Hematopoietic multipotent progenitor cell treated with erythropoietin and hydrocortisone succinate and interleukin-3 and kit ligand, for 6 days (in vitro differentiated cells): ENCODE measurements around the gene CUBN.
A peak's percentile ranks its signal among the peaks of the same experiment; 100 is the strongest.

Experiments
- DNase-seq: peaks from one replicate; pipeline ENCODE4 v3.0.0-alpha.2; 2015

Gene CUBN

DNA sequence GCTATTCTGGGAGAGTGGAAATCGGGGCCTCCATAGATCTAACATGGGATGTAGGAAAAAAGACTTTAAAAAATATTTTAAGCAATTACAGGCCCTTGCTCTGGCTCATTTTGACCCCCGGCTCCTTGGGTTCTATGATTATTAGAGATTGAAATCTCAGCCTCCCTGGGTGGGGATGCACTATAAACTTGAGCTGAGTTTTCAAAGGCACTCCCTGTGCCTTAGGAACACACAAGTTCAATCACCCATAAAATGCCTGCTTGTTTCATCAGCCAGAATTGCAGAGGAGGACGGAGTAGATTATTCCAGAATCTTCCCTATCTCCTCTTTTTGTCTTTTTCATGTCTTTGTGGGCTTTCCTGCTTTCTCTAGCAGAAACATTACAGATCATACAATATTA lies 145.4 kb downstream of the CUBN start:
- DNase-seq = no peak

DNA sequence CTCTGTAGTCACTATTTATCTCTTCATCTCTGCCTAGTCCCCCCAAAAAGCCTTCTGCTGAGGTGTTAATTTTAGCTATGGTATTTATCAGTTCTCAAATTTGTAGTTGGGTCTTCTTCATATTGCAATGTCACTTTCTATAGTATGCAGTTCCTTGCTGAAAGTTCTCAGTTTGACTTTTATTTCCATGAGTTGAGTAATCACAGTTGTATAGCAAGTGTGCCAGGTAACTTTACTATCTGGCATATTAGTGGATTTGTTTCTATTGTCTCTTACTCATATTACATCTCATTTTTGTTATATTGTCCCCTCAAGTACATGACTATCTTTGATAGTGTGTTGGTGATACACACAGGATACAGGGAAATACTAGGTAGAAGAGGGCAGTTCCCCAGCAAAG lies 152.8 kb downstream of the CUBN start:
- DNase-seq = no peak

DNA sequence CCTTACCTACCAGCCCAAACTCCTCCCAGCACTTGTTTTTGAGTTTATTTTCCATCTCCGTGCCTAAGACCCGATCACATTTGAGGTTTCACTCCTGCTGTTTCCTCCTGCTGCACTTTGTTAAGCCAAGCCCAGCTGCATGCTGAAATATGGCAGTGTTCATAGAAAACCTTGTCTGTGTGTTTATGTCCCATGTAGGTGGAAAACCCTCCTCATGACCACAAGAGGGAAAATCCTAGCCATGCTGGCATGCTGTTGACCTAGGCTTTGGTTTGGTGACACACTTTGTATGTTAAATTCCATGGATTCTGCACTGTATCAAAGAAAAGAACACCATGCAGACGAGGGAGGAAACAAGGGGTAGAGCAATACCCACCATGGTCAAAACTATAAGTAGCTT lies 154.4 kb downstream of the CUBN start:
- DNase-seq = no peak

DNA sequence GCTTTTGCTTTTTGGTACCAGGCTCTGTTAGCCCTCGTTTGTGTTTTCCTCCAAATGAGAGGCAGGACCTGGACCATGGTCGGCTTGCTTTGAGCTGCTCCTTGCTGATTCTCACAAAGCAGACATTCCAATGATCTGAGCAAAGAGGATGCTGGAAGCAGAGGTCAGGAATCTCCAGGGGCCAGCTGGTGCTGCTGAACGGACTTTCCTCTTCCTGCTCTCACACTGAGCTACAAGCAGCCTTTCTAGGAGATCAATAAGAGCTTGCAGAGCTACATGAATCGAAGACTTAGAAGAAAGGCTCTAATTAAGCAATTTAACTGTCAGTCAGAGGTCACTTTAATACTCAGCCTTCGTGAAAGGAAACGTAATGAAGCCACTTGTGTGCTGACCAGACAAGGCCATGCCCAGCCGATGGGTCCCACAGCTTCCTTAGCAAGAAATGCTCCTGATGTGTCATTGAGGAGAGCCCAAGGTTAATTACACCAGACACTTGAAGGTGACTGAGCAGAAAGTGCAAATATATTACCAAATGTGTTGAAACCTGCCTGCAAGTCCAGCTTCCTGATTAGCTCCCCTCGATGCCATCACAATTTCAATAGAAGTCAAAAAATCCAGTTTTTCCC lies 161.1 kb downstream of the CUBN start:
- DNase-seq = no peak

DNA sequence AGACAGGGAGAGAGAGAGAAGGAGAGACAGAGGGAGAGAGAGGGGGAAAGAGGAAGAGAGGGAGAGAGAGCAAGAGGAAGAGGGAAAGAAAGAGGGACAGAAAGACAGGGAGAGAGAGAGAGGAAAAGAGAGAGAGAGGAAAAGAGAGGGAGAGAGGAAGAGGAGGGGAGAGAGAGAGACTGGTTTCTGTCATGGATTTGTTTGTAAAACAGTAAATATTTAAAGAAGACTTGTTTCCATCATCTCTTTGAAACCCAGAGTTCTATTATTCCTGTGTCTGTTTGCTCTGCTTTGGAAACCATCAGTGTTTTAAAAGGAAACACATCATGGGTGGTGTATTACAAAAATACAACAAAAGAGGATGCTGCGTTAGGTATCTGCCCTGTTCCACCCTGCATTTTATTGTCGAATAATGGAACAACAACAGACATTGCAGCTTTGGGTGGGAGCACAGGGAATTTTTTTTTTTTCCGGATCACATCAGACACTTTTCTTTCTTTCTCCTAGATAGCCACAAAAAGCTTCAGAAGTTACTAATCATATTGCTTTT lies 161.7 kb downstream of the CUBN start:
- no peak for DNase-seq

DNA sequence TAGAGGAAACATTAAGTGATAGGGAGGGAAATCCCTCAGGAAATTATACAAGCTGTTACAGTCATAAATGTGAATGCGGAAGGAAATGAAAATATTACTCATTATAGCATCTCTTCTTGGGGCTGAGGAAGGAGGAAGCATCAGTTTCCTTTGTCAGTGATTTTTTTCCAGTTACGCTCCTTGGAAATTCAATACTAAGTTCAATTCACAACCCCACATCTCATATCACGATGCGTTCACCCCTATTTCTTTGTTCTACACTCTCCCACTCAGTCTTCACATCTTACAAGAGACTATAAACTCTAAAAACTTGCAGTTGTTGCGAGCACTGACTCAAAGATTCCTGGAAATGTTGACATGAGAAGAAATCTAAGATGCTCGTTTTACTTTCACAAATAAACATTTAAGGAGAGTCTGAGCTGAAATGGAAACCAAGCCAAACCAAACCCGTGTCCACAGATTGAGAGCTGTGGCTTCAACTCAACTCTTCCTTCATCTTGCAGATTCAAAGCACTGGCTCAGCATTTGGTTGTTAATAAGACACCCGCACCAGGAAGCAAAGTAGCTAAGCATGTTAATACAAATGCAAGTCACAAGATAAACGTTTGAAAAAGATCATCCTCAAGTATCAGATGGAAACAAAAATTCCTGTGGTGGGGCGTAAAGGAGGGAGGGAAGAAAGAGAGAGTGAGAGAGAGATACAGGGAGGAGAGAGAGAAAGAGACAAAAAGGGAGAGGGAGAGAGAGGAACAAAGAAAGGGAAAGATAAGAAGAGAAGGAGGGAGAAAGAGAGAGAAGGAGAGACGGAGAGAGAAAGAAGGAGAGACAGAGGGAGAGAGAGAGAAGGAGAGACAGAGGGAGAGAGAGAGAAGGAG lies 162.4 kb downstream of the CUBN start:
- no peak for DNase-seq

DNA sequence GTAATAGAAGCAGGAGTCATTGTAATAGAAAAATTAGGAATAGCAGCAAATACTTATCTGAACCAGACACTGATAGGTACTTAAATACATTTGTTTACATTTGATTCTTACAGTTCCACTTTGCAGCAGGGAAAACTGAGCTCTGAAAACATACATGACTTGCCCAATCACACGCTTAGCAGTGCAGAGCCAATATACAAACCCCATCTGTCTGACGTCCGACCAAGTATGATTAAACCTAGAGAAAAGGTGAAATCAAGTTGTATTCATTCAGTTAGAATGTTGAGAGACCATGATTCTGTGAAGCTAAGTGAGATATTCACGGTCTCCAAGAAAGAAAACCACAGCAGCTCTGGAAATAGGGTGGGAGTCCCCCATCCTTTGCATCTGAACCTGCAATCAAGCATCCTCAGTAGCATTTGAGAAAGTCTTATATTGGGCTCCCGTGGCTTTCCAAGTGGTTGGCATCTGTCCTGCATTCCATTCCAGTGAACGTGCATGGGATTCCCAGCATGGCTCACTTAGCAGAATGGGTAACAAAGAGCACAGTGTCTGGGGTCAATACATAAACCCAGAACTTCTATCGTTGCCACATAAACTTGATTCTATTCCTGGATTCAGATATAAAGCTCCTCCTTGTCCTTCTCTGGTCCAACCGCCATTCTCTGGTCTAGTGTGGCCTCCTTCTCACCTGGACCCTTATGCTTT lies 163.7 kb downstream of the CUBN start:
- no peak for DNase-seq

DNA sequence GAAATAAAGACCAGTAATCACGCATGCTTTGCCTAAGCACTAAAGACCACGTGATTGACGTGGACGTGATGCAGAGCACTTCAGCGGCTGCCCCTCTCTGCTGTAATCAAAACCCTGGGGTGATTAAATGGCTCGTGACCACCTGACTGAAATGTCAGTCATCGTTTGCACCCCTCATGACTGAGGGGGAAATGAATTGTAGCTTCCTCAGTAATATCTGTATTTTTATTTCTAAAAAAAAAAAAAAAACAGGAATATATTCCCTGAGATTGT lies 164.3 kb downstream of the CUBN start:
- DNase-seq = no peak

DNA sequence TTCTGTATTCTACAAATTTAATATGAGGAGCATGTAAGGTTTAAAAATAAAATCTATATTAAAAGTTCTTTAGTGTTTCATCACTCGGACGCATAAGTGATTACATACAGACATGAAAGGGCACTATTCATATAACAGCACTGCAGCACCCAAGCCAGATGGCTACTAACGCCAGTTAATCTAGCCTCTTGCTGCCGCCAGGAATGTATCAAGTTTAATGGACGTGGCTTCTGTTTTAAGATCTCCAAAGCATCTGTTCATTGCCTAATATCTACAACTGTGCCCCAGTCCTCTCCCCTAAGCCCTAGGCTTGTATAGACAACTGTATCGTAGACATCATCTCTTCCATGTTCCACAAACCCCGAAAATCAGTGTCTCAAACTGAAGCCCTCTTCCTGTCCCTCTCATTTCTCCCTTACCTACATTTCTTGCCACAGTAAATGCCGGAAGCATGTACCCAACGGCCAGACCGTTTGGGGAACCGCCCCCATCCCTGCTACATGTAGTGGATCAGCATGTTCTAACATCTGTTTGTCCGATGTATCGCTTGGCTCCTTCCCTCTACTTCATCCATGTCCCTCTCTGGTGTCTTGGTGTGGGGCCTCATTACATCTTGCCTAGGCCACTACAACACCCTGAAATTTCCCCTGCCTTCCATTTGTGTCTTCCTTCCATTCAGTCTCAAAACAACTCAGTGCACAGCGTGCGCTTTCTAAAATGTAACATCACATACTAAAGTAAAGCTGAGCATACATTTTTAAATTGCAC lies 164.9 kb downstream of the CUBN start:
- no peak for DNase-seq

DNA sequence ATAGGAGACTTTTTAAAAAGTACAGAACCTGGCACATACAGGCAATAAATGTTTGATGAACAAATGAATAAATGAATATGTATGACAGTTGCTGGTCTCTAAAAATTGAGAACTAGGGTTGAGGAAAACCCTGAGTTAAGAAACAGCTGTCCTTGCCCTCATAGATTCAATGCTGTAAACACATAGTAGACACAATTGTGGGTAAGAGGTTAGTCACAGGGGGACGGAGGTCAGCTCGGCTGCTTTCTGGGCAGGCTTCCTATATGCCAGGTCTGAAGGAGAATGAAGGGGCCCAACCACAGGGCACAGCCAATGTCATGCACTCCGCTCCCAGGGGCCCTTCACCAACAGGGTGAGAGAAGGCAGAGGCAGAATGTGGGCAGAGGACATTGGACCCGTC lies 169.1 kb downstream of the CUBN start:
- DNase-seq = no peak

DNA sequence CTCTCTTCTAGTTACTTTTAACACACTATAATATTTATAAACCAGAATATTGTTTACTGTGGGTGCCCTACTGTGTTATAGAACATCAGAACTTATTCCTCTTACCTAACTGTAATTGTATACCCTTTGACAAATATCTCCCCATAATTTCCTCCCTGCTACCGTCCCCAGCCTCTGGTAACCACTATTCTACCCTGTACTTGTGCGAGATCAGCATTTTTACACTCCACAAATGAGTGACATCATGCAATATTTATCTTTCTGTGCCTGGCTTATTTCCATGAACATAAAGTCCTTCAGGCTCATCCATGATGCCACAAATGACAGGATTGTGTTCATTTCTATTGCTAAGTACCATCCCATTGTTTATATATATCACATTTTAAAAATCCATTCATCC lies 172.6 kb downstream of the CUBN start:
- no peak for DNase-seq

DNA sequence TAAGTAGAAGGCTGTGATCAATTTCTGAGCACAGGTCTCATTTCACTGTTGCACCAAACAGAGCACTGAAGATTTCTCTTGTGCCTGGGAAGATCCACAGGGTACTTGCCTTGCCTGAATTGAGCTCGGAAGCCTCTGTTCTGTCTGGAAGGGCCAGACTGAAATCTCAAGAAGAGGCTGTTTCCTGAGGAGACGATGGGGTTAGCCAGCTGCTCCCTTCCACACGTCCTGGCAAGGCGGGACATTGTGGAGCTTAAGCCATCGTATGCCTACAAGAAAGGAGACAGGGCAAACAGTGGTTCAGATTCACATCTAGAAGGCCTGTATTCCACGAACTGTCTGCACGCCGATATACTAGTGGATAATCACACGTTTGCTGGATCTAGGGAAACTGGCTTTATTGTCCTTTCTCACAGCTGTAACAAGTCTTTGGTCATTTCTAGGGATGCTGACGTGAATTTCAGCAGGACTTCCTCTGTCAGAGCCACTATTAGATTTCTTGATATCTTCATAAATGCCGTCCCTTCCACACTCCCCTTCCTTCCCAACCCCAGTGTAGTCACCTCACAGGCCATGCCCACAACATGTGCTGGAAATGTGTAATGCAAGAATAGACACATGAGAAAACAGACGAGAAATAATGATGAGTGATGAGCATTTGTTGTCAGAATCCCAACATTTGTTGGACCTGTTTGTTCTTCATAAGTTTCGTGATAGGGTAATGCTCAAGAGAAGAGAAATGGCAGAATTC lies 175.2 kb downstream of the CUBN start:
- DNase-seq = no peak

DNA sequence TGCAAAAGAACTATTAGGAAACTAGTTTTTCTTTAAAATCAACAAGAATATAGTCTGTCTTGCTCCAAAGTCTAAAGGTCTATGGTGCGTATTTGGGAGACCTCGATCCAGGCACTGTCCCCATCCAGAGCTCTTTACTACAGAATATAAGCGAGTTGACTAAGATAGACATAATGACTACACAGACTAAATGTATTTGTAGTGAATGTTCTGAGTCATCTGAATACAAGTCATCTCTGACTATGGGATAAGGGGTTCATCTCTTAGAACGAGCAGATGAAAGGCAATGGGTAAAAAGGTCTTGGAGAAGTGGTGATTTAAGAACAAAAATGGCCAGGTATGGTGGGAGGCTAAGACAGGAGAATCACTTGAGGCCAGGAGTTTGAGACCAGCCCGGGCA lies 176.3 kb downstream of the CUBN start:
- DNase-seq = no peak

DNA sequence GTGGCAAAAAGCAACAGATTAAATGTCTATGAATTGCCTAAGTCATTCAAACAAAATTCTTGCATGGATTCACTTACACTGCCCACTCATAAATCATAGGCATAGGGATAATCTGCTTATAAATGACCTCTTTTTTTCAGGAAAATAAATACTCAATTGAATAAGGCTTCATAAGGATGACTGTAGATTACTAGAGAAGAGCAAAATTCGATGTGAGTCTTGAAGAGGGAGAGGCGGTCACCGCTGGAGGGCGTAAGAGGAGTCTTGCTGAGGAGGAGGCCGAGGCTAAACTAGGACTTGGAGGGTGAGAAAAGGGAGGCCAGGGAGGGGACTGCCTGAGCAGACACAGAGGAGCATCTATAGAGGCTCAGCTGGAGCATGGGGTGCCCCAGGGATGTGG lies 177.0 kb downstream of the CUBN start:
- no peak for DNase-seq

DNA sequence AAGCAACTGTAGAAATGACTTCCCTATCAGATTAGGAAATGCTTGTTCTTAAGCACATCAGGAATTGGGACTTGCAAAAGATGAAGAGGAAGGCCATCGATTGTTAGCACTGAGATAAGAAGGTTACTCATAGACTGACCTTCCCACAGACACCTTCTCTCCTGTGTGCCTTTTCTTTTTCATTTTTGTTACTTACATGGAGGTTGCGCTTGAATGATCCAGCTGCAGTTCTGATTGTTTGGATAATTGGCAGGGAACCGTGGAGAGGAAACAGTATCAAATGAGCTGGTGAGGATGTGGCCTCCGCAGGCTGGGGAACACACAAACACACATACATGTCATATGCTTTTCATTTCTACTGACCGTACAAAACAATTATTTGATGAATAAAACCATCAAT lies 177.5 kb downstream of the CUBN start:
- DNase-seq = no peak

DNA sequence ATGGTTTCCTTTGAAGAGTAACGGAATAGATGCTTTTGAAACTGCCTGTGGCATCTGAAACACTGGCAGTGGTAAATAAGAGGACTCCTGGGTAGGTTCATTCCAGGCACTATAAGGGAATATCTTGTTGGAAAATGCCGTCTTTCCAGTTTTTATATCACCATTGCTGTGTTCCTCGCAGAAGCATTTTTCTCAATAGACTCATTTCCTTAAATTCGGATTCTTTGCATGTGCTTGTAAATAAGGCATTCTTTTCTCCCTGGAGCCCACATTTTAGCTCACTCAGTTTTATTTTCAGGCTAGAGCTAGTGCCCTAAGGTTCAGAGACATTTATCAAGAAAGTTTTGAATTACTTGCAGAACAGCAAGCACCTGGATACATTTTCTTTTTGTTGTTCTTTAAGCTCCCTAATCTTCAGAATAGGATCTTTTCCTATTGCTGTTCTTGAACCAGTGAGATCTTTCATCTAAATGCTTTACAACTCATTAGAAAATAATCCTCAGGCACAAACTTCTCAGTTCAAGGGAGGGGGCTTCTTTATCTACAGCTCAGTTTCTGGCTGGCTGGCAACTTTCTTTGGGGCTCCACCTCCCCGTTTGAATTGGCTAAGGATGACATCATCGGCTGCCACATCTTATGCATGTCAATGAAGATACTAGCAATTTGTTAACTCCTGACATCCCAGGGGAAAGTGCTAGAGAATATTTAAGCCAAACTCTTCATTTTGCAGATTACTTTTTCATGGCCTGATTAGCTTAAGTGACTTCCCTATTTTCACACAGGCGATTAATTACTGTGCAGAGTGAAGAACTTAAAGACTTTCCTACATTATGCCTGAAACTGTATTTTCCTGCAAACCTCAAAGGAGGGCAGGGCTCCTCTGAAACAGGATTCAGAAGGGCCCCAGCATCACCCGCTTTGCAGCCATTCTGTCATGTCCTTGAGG lies 178.7 kb downstream of the CUBN start:
- peak; percentile 33 for DNase-seq

DNA sequence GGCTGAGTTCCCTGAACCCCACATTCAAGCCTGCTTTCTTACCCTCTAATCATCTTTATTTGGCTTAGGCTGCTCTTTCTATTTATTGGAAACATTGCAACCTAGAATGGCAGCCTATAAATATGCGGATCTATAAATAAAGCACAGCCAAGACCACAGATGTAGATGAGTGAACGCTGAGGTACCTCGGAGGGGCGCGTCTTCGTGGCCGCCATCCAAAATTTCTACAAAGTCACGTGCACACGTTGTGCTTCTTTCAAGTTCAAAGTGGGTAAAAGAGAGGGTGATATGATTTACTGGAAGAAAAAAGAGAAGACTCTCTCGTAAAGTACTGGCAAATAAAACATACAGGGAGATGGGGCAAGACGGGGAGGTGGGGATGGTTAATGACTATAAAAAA lies 179.8 kb downstream of the CUBN start:
- no peak for DNase-seq

DNA sequence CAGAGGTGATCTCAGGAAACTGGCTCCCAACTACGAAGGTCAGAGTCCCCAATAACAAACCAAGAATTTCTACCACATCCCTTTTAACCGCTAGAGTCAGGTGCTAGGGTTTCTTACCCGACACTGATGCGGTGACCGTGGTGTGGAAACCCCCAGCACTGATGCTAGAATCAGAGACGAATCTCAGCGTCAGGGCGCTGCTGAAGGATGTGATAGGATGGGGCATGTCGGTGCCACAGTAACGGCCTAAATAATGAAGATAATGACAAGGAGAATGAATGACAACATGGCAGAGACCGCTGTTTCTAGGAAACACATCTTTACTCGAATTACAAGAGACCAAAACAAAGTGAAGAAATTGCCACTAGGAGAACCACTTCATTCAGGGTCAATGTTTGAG lies 181.2 kb downstream of the CUBN start:
- no peak for DNase-seq

DNA sequence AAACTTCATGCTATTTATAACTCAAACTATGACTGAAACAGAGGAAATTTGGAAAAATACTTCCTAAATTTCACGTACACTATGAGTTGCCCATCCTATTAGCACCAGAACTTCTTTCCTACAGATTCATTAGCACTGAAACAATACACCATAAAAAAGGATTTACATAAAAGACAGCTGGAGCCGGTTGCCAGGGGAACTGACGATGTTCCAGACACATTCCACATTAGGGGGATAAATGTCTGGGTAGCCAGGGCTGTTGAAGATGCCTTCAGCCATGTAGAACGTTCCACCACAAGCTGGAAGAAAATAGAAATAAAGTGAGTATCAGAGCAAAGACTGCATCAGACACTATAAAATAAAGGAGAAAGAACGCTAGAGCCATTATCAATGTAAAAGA lies 182.5 kb downstream of the CUBN start:
- DNase-seq = no peak

DNA sequence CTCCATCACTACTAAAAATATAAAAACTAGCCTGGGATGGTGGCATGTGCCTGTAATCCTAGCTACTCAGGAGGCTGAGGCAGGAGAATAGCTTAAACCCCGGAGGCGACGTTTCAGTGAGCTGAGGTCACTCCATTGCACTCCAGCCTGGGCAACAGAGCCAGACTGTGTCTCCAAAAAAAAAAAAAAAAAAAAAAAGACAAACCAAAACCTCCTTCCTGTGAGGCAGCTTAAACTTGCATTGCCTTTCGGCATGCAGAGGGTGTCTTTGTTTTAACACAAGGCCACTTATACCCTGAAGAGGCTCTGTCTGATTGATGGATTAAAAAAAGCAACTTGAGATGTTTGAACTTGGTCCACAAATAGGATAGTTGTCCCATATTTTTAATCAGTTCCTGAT lies 184.0 kb downstream of the CUBN start:
- no peak for DNase-seq

DNA sequence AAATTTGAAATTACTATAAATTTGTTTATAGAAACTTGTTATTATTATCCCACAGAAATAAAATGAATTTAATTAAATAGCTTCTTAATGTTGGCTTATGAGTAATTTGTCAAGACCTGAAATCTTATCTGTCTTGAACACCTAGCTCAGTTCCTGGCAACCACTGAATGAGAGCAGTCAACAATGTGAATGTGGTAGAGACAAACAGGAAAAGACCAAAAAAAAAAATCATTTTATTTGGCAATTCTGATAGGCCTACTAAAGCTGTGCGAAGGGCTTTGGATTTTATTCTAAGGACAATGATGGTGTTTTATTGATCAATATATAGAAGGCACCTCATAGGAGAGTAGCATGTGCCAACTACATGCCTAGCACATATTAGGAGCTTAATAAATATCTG lies 184.6 kb downstream of the CUBN start:
- DNase-seq = no peak
